Endothelial cell of coronary artery (primary cell): ENCODE data around the gene UNC13B. TPM values are rescaled to one million over a fixed set of nuclear protein-coding genes. Genes with fewer than 3 reads are reported as not detected.

Source experiments
- total RNA-seq: library from RNA; depleted of rRNA; stranded (reverse); fragments of >200 nt; gene quantifications from 2 replicates; pipeline ENCODE4 v1.2.3, GENCODE V29; 2014

The UNC13B gene
- total RNA-seq = 39.3 and 42.8 TPM in 2 replicates

GRCh38 chr9:35161713-35162604, at the start of gene UNC13B:
TSS of gene UNC13B (plus strand) at chr9:35162009. CDS start at chr9:35162284, 275 bp downstream.

GRCh38 chr9:35115680-35116538, 45.9 kb upstream of the UNC13B start, which contains the start of gene ATOSB:
TSS of gene ATOSB (minus strand) at chr9:35115862. CDS start at chr9:35108274, 7,588 bp downstream.

Other genes starting within 250 kb of the UNC13B start
- not detected in 2 replicates for gene PHF24, start 203.7 kb upstream of the UNC13B start, total RNA-seq
- 5.5 and 8.2 TPM in 2 replicates for gene DNAJB5, start 172.3 kb upstream of the UNC13B start, total RNA-seq
- 616 and 770 TPM in 2 replicates for gene VCP, start 89.4 kb upstream of the UNC13B start, total RNA-seq
- gene FANCG, start 82.1 kb upstream of the UNC13B start, total RNA-seq = 13.2 and 24.7 TPM in 2 replicates
- gene PIGO, start 65.4 kb upstream of the UNC13B start, total RNA-seq = 8.8 and 12.0 TPM in 2 replicates
- gene STOML2, start 58.9 kb upstream of the UNC13B start, total RNA-seq = 175 and 219 TPM in 2 replicates
- 24.1 and 26.4 TPM in 2 replicates for gene ATOSB, start 46.1 kb upstream of the UNC13B start, total RNA-seq